IPS-11a (cell line): ENCODE measurements around the gene SLC7A7.
"Not testable (repeated sequence)": the region's sequence is repeated elsewhere in the genome, so short reads cannot be mapped to it uniquely, and the experiment has no call there.

Experiments
- H3K4me3 ChIP-seq: one replicate; pipeline ENCODE4 v1.5.1; 2013; ENCODE audit warnings: low read depth, low read length, control low read depth

The SLC7A7 gene

DNA sequence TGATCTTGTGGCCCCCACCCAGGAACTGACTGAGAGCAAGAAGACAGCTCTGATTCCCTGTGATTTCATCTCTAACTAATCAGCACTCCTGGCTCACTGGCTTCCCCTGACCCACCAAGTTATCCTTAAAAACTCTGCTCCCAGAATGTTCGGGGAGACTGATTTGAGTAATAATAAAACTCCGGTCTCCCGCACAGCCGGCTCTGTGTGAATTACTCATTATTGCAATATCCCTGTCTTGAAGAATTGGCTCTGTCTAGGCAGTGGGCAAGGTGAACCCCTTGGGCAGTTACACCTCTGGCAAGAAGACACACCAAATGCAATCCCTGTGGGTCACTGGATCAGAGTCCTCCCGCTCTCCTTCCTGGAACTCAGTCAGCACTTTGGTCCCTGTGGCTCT is 21.3 kb downstream of the SLC7A7 start:
- no peak overlapping the region for H3K4me3 ChIP-seq

DNA sequence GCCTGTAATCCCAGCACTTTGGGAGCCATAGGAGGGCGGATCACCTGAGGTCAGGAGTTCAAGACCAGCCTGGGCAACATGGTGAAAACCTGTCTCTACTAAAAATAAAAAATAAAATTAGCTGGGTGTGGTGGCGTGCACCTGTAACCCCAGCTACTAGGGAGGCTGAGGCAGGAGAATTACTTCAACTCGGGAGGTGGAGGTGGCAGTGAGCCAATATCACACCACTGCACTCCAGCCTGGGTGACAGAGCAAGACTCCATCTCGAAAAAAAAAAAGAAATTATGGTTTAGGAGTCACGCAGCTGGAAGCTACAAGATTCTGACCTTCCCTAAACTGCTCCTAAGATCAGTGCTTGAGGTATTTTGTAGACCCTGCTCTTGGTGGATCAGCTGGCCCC is 21.7 kb downstream of the SLC7A7 start:
- not testable (repeated sequence) for H3K4me3 ChIP-seq

DNA sequence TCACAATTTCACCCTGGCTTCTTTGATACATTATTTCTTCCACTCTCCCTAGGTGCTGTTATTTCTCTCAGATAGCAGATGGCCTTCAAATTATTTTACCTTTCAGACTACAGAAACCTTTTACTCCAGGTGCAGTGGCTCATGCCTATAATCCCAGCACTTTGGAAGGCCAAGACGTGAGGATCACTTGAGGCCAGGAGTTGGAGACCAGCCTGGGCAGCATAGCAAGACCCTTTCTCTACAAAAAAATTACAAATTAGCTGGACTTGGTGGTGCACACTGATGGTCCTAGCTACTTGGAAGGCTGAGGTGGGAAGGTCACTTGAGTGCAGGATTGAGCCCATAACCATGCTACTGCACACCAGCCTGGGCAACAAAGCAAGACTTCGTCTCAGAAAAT is 23.1 kb downstream of the SLC7A7 start:
- no peak overlapping the region for H3K4me3 ChIP-seq

GRCh38 chr14:22791301-22791700 is 23.9 kb downstream of the SLC7A7 start:
- H3K4me3 ChIP-seq: no peak overlapping the region

DNA sequence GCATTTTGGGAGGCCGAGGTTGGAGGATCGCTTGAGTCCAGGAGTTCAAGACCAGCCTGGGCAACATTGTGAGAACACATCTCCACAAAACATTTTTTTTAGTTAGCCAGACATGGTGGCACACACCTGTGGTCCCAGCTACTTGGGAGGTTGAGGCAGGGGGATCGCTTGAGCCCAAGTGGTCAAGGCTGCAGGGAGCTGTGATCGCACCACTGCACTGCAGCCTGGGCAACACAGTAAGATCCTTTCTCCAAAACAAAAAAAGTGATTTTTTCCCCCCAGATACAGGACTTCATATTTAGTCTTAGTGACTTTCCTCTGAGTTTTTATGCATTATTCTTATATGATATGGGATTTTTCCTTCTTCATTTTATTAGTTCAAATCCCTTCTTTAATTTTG is 28.6 kb downstream of the SLC7A7 start:
- no peak overlapping the region for H3K4me3 ChIP-seq

GRCh38 chr14:22781301-22781991 is 33.8 kb downstream of the SLC7A7 start:
- no peak overlapping the region for H3K4me3 ChIP-seq

GRCh38 chr14:22780941-22781300 is 34.3 kb downstream of the SLC7A7 start:
- no peak overlapping the region for H3K4me3 ChIP-seq

DNA sequence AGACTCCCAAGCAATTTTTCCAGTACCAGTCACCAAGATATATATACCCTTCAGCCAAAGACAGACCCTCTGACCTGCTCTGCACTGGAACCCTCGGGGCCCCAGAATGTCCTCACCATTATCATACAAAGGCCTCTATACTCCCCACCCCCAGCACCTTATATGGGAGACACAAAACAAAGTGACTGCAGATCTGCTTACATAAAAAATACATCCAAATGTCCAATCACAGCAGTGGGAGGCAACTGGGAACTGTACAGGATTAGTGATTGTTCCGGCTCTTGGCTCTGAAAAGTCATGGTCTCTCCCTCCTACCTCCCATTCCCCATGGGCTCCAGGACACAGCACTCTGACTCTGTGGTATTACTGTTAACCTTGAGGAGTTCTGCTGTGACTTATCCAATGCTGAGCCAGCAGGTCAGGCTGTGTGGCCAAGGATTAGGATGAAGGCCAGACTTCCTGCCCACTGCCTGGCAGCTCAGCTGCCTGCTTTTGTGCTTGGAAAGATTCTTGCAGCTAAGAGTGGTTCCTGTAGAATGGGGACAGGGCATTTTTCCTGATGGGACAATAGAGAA is 35.0 kb downstream of the SLC7A7 start:
- no peak overlapping the region for H3K4me3 ChIP-seq

- no peak overlapping the region for H3K4me3 ChIP-seq
Observed at GRCh38 chr14:22778084-22778483, 37.2 kb downstream of the SLC7A7 start.

- H3K4me3 ChIP-seq: not testable (repeated sequence)
Observed at GRCh38 chr14:22776849-22777248, 38.4 kb downstream of the SLC7A7 start.

DNA sequence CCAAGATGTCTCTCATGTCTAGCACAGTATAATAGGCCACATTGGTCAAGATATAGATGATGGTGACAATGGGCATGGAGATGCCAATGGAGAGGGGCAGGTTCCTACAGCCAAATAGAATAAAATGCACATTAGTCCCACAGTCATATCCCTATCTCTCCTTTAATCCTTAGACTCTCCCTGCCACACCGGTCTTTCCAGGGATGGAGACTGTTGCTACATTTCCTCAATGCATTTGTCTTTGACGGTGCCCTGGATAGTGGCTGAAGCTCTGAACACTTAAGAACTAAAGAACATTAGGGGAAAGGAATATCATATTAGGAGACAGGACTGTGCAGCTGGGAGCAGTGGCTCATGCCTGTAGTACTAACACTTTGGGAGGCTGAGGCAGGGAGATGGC is 39.0 kb downstream of the SLC7A7 start:
- H3K4me3 ChIP-seq: no peak overlapping the region

- no peak overlapping the region for H3K4me3 ChIP-seq
Observed at GRCh38 chr14:22774011-22774706, 41.1 kb downstream of the SLC7A7 start.

DNA sequence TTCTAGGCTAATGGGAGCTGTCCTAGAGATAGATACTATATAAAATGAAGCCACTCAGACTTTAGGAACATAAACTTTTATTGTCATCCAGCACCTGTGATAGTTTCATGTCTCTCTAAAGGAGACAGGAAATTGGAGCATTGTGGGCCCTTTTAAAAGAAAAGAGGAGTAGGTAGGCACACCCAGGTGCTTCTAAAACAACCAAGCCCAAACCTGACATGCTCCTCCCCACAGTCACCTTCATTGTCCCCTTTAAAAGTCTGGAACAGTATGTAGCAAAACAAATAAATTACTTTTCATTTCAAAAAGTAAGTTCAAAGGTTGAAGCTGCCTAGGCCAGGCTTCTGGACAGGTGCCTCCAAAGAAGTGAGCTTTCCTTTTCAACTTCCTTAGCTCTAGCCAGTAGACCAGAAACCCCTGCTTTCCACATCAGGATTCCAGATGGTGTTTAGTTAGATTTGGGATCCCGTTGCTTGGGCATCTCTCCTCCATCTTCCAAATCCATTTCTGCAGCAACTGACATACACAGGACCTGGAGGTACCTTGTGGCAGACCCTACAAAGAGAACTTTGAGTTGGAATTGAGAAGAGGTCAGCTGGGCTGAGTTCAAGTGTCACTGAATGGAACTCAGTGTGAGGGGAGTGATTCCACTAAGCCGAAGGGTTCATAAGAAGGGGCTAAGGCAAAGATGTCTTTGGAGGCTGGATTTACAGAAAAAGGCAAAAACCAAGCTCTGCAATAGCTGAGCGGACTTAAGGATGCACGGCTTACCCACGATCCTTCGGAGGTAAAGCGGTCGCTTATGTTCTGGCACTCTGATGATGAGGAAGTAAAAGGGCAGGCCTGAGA is 41.8 kb downstream of the SLC7A7 start:
- no peak overlapping the region for H3K4me3 ChIP-seq

GRCh38 chr14:22772725-22773124 is 42.5 kb downstream of the SLC7A7 start:
- no peak overlapping the region for H3K4me3 ChIP-seq

DNA sequence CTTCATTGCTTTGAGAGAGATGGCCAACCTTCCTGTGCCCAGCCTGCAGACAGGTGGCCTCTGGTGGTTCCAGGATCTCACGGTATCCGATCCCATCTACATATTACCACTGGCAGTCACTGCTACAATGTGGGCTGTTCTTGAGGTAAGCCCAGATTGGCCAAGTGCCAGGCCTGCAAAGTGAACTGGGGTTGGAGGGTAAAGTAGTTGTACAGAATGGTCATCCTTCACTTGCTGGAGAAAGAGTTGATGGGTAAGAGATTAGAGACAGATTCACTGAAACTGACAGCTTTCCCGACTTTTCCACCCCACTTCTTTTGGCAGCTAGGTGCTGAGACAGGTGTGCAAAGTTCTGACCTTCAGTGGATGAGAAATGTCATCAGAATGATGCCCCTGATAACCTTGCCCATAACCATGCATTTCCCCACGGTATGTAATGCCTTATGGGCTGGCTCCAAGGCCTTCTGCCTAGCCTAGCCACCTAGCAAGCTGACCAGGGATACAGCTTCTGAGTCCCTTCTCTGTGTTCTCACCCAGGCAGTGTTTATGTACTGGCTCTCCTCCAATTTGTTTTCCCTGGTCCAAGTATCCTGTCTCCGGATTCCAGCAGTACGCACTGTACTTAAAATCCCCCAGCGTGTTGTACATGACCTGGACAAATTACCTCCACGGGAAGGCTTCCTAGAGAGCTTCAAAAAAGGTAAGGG is 44.6 kb downstream of the SLC7A7 start:
- no peak overlapping the region for H3K4me3 ChIP-seq

DNA sequence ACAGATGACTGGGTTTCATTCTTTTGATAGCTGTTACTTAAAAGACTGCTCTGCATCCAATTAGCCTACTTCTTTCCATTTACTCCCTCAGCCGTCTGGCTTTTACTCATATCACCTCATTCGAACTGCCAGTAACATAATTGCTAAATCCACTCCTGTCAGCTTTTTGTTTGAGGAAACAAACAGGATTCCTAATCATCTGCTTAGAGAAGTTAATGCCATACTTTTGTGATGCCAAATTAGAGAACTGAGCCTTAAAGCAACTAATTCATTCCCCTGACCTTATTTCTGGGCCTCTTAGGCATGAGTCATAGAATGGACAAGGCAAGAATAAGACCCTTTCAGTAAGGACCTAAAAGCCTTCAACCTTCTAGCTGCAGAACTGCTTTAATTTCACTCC is 45.9 kb downstream of the SLC7A7 start:
- no peak overlapping the region for H3K4me3 ChIP-seq

GRCh38 chr14:22768947-22769346 is 46.3 kb downstream of the SLC7A7 start:
- H3K4me3 ChIP-seq: no peak overlapping the region

DNA sequence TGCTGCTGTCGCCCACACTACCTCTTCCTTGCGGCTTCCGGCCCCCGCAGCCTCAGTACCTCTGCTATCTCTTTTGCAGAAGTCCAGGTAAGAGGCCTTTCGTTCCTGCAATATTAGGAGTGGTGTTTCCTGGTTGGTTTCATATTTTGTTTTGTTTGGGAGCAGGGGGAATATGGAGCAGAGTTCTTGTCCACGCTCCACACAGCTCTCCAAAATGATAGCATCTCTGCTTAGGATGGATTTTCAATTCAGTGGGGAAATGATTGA is 48.0 kb downstream of the SLC7A7 start:
- H3K4me3 ChIP-seq: peak overlapping the region; percentile 100

GRCh38 chr14:22766457-22767322 is 48.5 kb downstream of the SLC7A7 start, which contains the start of gene OXA1L:
TSS of gene OXA1L (plus strand) at chr14:22766688. CDS start at chr14:22766702, 14 bp downstream.
- peak within 1 kb of the TSS; percentile 100 for H3K4me3 ChIP-seq

- no peak overlapping the region for H3K4me3 ChIP-seq
Observed at GRCh38 chr14:22764382-22764781, 50.9 kb downstream of the SLC7A7 start.
